Measurements from ENCODE around the gene ARHGEF9. TPM values are rescaled to one million over a fixed set of nuclear protein-coding genes. Genes with fewer than 3 reads are reported as not detected.

The ARHGEF9 gene
- total and polyA plus RNA-seq, 4 donors = 27.8 to 142 (median 48.8) TPM

DNA sequence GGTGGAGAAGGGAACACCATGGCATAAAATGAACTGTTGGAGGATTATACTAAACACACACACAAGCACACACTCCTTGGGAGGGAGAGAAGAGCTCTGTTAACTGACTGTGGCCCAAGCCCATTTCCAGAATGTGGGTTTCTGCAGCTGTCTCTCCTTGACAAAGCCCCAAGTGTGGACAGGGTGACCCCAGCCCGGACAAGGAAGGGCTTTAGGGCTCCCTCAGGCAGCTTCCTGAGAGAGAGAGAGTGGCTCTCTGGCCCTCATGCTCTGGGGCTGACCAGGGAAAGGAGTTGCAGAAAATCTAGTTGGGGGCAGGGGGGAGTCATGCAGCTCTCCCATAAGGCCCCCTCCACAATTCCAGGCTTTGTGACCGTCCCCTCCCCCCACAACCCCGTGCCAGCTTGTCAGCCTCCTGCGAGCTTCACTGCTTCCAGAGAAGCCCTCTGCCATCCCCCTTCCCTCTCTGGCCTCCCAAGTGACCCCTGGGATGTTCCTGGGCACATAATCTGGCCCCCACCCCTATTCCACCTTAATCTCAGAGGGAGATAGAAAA is 590 bp downstream of the ARHGEF9 start:
- peak; percentile 52 for ATAC-seq (ENCODE audit: low FRiP score)
- no peaks in the 10 kb centered on the region for H3K9me3 ChIP-seq (ENCODE audit: control insufficient read depth, low read length)
- no peak for DNase-seq
- 2 to 31% methylated on average over 4 of the region's 4 CpGs for WGBS, 2 donors
- peak overlapping the region; percentile 23 to 36 for H3K4me3 ChIP-seq (ENCODE audit: low read length in 2 of 2)
- intact Hi-C loops (cut with DNase I) = no loop called here
- no peaks in the 10 kb centered on the region for H3K27me3 ChIP-seq (ENCODE audit: control insufficient read depth in 1 of 2, insufficient read depth in 2 of 2, low read length in 1 of 2)
- no peaks in the 10 kb centered on the region for H3K36me3 ChIP-seq (ENCODE audit: control insufficient read depth in 1 of 2, insufficient read depth in 2 of 2, low read length in 1 of 2)
- H3K27ac ChIP-seq (ENCODE audit: low read depth in 1 of 2, low read length in 2 of 2) = no peak overlapping the region
- H3K4me1 ChIP-seq (ENCODE audit: control insufficient read depth in 1 of 2, insufficient read depth in 2 of 2, low read length in 2 of 2) = no peaks in the 10 kb centered on the region

DNA sequence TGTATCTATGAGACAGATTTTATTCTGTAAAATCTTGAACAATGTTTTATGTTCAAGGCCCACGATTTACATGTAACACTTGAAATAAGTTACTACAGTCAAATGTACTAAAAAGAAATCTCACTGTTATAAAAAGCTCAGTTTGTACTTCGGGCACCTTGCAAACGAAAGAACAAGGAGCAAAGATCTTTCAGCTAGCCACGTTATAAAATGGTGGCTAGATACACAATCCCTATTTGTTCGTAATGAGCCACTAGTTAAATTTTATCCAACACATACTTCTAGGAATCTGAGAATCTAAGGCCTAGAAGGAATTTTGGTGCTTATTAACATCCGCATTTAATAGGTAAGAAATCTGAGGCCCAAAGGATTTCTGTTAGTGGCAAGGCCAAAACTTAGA is 2.5 kb downstream of the ARHGEF9 start:
- ATAC-seq (ENCODE audit: low FRiP score) = no peak
- intact Hi-C loops (cut with DNase I) = no loop called here
- H3K27me3 ChIP-seq (ENCODE audit: control insufficient read depth in 1 of 2, insufficient read depth in 2 of 2, low read length in 1 of 2) = no peaks in the 10 kb centered on the region
- no peak overlapping the region for H3K27ac ChIP-seq (ENCODE audit: low read depth in 1 of 2, low read length in 2 of 2)
- H3K4me1 ChIP-seq (ENCODE audit: control insufficient read depth in 1 of 2, insufficient read depth in 2 of 2, low read length in 2 of 2) = no peaks in the 10 kb centered on the region
- DNase-seq = no peak
- 82 to 91% methylated on average over 6 of the region's 6 CpGs for WGBS, 2 donors
- H3K4me3 ChIP-seq (ENCODE audit: low read length in 2 of 2) = no peak overlapping the region
- no peaks in the 10 kb centered on the region for H3K36me3 ChIP-seq (ENCODE audit: control insufficient read depth in 1 of 2, insufficient read depth in 2 of 2, low read length in 1 of 2)
- H3K9me3 ChIP-seq (ENCODE audit: control insufficient read depth, low read length) = no peaks in the 10 kb centered on the region

DNA sequence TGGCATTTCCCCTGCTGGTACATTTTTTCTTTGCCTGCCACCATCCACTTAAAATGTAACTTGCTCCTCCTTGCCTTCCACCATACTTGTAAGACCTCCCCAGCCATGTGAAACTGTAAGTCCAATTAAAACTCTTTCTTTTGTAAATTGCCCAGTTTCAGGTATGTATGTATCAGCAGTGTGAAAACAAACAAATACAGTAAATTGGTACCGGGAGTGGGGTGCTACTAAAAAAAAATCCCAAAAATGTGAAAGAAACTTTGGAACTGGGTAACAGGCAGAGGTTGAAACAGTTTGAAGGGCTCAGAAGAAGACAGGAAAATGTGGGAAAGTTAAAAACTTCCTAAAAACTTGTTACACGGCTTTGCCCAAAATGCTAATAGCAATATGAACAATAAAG is 16.3 kb downstream of the ARHGEF9 start:
- no peaks in the 10 kb centered on the region for H3K27me3 ChIP-seq (ENCODE audit: control insufficient read depth in 1 of 2, insufficient read depth in 2 of 2, low read length in 1 of 2)
- no peaks in the 10 kb centered on the region for H3K9me3 ChIP-seq (ENCODE audit: control insufficient read depth, low read length)
- no peak overlapping the region for H3K4me3 ChIP-seq (ENCODE audit: low read length in 2 of 2)
- intact Hi-C loops (cut with DNase I) = no loop called here
- H3K36me3 ChIP-seq (ENCODE audit: control insufficient read depth in 1 of 2, insufficient read depth in 2 of 2, low read length in 1 of 2) = no peaks in the 10 kb centered on the region
- no peak overlapping the region for H3K27ac ChIP-seq (ENCODE audit: low read depth in 1 of 2, low read length in 2 of 2)
- DNase-seq (no peak), ATAC-seq (ENCODE audit: low FRiP score) (no peak)
- H3K4me1 ChIP-seq (ENCODE audit: control insufficient read depth in 1 of 2, insufficient read depth in 2 of 2, low read length in 2 of 2) = peaks cover 0 to 2% of the 10 kb centered on the region in 2 donors
- 93 to 98% methylated on average over 2 of the region's 2 CpGs for WGBS, 2 donors

GRCh38 chrX:63765712-63766111 is 19.3 kb downstream of the ARHGEF9 start:
- no peaks in the 10 kb centered on the region for H3K36me3 ChIP-seq (ENCODE audit: control insufficient read depth in 1 of 2, insufficient read depth in 2 of 2, low read length in 1 of 2)
- no peak overlapping the region for H3K27ac ChIP-seq (ENCODE audit: low read depth in 1 of 2, low read length in 2 of 2)
- intact Hi-C loops (cut with DNase I) = no loop called here
- no peak for ATAC-seq (ENCODE audit: low FRiP score)
- no peaks in the 10 kb centered on the region for H3K9me3 ChIP-seq (ENCODE audit: control insufficient read depth, low read length)
- DNase-seq = no peak
- 77 to 93% methylated on average over 4 of the region's 4 CpGs for WGBS, 2 donors
- H3K27me3 ChIP-seq (ENCODE audit: control insufficient read depth in 1 of 2, insufficient read depth in 2 of 2, low read length in 1 of 2) = no peaks in the 10 kb centered on the region
- peaks cover 2 to 5% of the 10 kb centered on the region in 2 donors for H3K4me1 ChIP-seq (ENCODE audit: control insufficient read depth in 1 of 2, insufficient read depth in 2 of 2, low read length in 2 of 2)
- H3K4me3 ChIP-seq (ENCODE audit: low read length in 2 of 2) = no peak overlapping the region

DNA sequence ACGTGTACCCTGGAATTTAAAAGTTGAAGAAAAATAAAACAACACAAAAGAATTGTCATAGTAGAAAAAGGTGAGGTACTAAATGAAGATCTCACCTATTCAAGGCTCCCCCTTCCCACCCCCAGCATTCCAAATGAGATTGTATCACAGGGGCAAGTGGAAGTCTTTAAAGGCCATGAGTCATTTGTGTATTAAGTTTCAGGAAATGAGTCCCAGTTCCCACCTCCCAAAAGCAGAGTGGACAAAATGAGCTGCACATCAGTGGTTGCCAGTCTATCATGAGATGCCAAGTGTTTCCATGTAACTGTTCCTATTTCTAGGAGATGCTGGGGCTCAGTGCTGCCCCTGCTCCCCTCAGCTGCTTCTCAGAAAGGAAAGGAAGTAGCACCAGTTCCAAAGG is 20.1 kb downstream of the ARHGEF9 start:
- intact Hi-C loops (cut with DNase I) = loop anchor here in 1 of 2 donors (5.0 kb wide), 1 partner anchor 152 kb away; no protein-coding TSS in a partner anchor
- no peaks in the 10 kb centered on the region for H3K27me3 ChIP-seq (ENCODE audit: control insufficient read depth in 1 of 2, insufficient read depth in 2 of 2, low read length in 1 of 2)
- DNase-seq (no peak), ATAC-seq (ENCODE audit: low FRiP score) (no peak)
- WGBS, 2 donors = 46 to 73% methylated on average over 1 of the region's 1 CpG
- no peak overlapping the region for H3K27ac ChIP-seq (ENCODE audit: low read depth in 1 of 2, low read length in 2 of 2)
- H3K9me3 ChIP-seq (ENCODE audit: control insufficient read depth, low read length) = no peaks in the 10 kb centered on the region
- peaks cover 2 to 5% of the 10 kb centered on the region in 2 donors for H3K4me1 ChIP-seq (ENCODE audit: control insufficient read depth in 1 of 2, insufficient read depth in 2 of 2, low read length in 2 of 2)
- no peak overlapping the region for H3K4me3 ChIP-seq (ENCODE audit: low read length in 2 of 2)
- no peaks in the 10 kb centered on the region for H3K36me3 ChIP-seq (ENCODE audit: control insufficient read depth in 1 of 2, insufficient read depth in 2 of 2, low read length in 1 of 2)

DNA sequence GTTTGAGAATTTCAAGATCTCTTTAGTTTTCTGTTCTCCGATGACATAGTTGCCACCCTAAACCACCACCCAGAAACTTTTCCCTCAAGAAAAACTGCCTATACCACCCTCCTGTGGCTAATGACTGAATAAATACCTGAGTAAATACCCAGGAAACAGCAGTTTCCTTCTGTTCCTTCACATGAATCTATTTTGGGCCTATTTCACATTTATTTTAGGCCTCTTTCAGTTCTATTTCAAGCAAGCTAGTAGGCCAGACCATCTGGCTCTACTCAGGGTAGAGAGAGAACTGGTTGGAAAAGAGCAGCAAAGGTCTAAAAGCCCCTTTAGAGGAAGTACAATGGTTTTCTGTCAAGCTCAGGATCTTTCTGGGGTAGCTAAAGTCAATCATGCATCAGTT is 23.4 kb downstream of the ARHGEF9 start:
- ATAC-seq (ENCODE audit: low FRiP score) (no peak), DNase-seq (no peak)
- no peaks in the 10 kb centered on the region for H3K27me3 ChIP-seq (ENCODE audit: control insufficient read depth in 1 of 2, insufficient read depth in 2 of 2, low read length in 1 of 2)
- H3K4me3 ChIP-seq (ENCODE audit: low read length in 2 of 2) = no peak overlapping the region
- intact Hi-C loops (cut with DNase I) = loop anchor here in 1 of 2 donors (5.0 kb wide), 1 partner anchor 156 kb away; no protein-coding TSS in a partner anchor
- H3K27ac ChIP-seq (ENCODE audit: low read depth in 1 of 2, low read length in 2 of 2) = peak overlapping the region in 1 of 2 donors; percentile 25
- peaks cover 2 to 5% of the 10 kb centered on the region in 2 donors for H3K4me1 ChIP-seq (ENCODE audit: control insufficient read depth in 1 of 2, insufficient read depth in 2 of 2, low read length in 2 of 2)
- H3K9me3 ChIP-seq (ENCODE audit: control insufficient read depth, low read length) = no peaks in the 10 kb centered on the region
- 13 to 58% methylated on average over 1 of the region's 1 CpG for WGBS, 2 donors
- H3K36me3 ChIP-seq (ENCODE audit: control insufficient read depth in 1 of 2, insufficient read depth in 2 of 2, low read length in 1 of 2) = no peaks in the 10 kb centered on the region

DNA sequence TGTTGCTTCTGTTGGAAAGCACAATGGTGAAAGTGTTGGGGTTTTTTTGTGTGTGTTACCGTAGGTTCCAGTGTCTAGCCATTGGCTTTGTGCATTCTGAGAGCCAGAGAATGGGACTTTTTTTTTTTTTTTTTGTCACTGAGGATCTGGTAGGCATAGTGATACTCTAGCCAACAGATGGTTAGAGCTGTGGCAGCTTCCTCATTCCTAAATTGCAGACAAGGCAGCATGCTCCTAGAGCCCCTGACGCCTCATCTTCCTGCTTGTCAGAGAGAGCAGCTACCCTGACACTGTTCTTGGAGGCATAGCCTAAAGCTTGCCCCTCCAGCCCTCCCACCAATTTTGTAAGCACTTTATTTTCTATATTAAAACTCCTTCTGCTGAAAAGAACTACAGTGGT is 27.0 kb downstream of the ARHGEF9 start:
- ATAC-seq (ENCODE audit: low FRiP score) (no peak), DNase-seq (no peak)
- Histone ChIP-seq H3K36me3 (ENCODE audit: control insufficient read depth in 1 of 2, insufficient read depth in 2 of 2, low read length in 1 of 2) (no peaks in the 10 kb centered on the region), H3K4me3 (ENCODE audit: low read length in 2 of 2) (no peak overlapping the region), H3K27ac (ENCODE audit: low read depth in 1 of 2, low read length in 2 of 2) (no peak overlapping the region), H3K9me3 (ENCODE audit: control insufficient read depth, low read length) (no peaks in the 10 kb centered on the region), H3K4me1 (ENCODE audit: control insufficient read depth in 1 of 2, insufficient read depth in 2 of 2, low read length in 2 of 2) (peaks cover 0 to 5% of the 10 kb centered on the region in 2 donors), H3K27me3 (ENCODE audit: control insufficient read depth in 1 of 2, insufficient read depth in 2 of 2, low read length in 1 of 2) (no peaks in the 10 kb centered on the region)
- WGBS, 2 donors = 75 to 82% methylated on average over 2 of the region's 2 CpGs
- intact Hi-C loops (cut with DNase I) = loop anchor here (5.0 to 10.0 kb wide), 3 partner anchors 103 to 447 kb away; partner anchors contain the start of gene AMER1 (in 1 of the 2)

DNA sequence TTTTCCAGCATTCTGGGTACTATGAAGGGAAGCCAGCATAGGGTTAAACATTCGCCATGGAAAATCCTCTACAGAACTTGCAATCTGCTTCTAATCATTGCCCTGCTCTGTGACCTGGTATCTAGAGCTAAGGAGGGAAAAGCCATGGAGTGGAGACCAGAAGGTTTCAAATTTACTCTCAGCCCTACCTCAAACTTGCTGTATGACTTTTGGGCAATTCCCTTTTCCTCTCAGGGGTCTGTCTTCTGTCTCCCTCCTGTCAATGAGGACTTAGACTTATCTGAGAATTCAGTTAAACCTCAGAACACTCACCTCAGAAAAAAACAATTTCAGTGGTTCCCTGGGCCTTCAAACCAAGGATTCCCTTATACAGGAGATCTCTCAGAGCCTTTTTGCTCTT is 29.1 kb downstream of the ARHGEF9 start:
- ATAC-seq (ENCODE audit: low FRiP score) = no peak
- Histone ChIP-seq H3K27me3 (ENCODE audit: control insufficient read depth in 1 of 2, insufficient read depth in 2 of 2, low read length in 1 of 2) (no peaks in the 10 kb centered on the region), H3K4me3 (ENCODE audit: low read length in 2 of 2) (no peak overlapping the region), H3K9me3 (ENCODE audit: control insufficient read depth, low read length) (no peaks in the 10 kb centered on the region), H3K4me1 (ENCODE audit: control insufficient read depth in 1 of 2, insufficient read depth in 2 of 2, low read length in 2 of 2) (no peaks in the 10 kb centered on the region), H3K36me3 (ENCODE audit: control insufficient read depth in 1 of 2, insufficient read depth in 2 of 2, low read length in 1 of 2) (no peaks in the 10 kb centered on the region), H3K27ac (ENCODE audit: low read depth in 1 of 2, low read length in 2 of 2) (peak overlapping the region in 1 of 2 donors; percentile 56)
- DNase-seq = no peak
- 39 to 47% methylated on average over 1 of the region's 1 CpG for WGBS, 2 donors
- intact Hi-C loops (cut with DNase I) = loop anchor here (5.0 to 10.0 kb wide), 3 partner anchors 101 to 449 kb away; partner anchors contain the start of gene AMER1 (in 1 of the 2)

All from aorta (tissue), 5 donors.